PC-3 (cell line): ENCODE measurements around the gene BDNF. TPM values are rescaled to one million over a fixed set of nuclear protein-coding genes. Genes with fewer than 3 reads are reported as not detected.

Experiments
- ATAC-seq: fragments of 200-7000 bp; cut with Tn5 transposase; 2 replicates; pipeline ENCODE4 v1.9.1; 2020; ENCODE audit warnings: mild to moderate bottlenecking, moderate library complexity
- BruUV-seq: library from RNA; stranded (reverse); fragments of 400-500 nt; replicated peaks from 2 replicates; lab custom pipeline; 2021; lab: Mats Ljungman, UMichigan
- CTCF ChIA-PET: fragments of 300-600 bp; sonication (Branson Sonifier 250); formaldehyde crosslinking; loops from one replicate; lab custom pipeline; 2022; ENCODE audit warnings: antibody characterized with exemption; lab: Charles Lee
- POLR2A ChIA-PET: fragments of 300-600 bp; sonication (Branson Sonifier 250); formaldehyde crosslinking; loops from one replicate; lab custom pipeline; 2022; ENCODE audit warnings: antibody characterized with exemption; ENCODE audit not compliant: unreplicated experiment; lab: Charles Lee
- DNase-seq: peaks from one replicate; pipeline ENCODE4 v3.0.0-alpha.2; 2015
- H2AFZ ChIP-seq: fragments of 300-600 bp; sonication (generic); 2 replicates; pipeline ENCODE4 v1.6.0; 2016; ENCODE audit warnings: antibody characterized with exemption, low read length
- H3F3A ChIP-seq: fragments of 300-600 bp; sonication (generic); one replicate; pipeline ENCODE4 v1.6.0; 2017; ENCODE audit warnings: antibody characterized with exemption, low read length, control low read depth, mild to moderate bottlenecking; ENCODE audit not compliant: unreplicated experiment
- H3K27ac ChIP-seq: fragments of 300-600 bp; sonication (generic); 2 replicates; pipeline ENCODE4 v1.5.1; 2016; ENCODE audit warnings: mild to moderate bottlenecking, low read length
- H3K27me3 ChIP-seq: fragments of 300-600 bp; sonication (generic); 2 replicates; pipeline ENCODE4 v1.6.1; 2016; ENCODE audit warnings: low read length, mixed read lengths
- H3K36me3 ChIP-seq: fragments of 300-600 bp; sonication (generic); 2 replicates; pipeline ENCODE4 v1.6.1; 2016; ENCODE audit warnings: low read depth, mixed run types, low read length, mixed read lengths
- H3K4me1 ChIP-seq: fragments of 300-600 bp; sonication (generic); 2 replicates; pipeline ENCODE4 v1.5.1; 2016; ENCODE audit warnings: low read length; ENCODE audit not compliant: insufficient read depth
- H3K4me2 ChIP-seq: fragments of 300-600 bp; sonication (generic); 2 replicates; pipeline ENCODE4 v1.6.0; 2016; ENCODE audit warnings: low read length
- H3K4me3 ChIP-seq: fragments of 300-600 bp; sonication (generic); 2 replicates; pipeline ENCODE4 v1.5.1; 2016; ENCODE audit warnings: mild to moderate bottlenecking, low read length, mixed read lengths
- H3K79me2 ChIP-seq: fragments of 300-600 bp; sonication (generic); 2 replicates; pipeline ENCODE4 v1.6.1; 2017; ENCODE audit warnings: low read length, mixed read lengths
- H3K9ac ChIP-seq: fragments of 300-600 bp; sonication (generic); 2 replicates; pipeline ENCODE4 v1.6.0; 2016; ENCODE audit warnings: mild to moderate bottlenecking, low read length
- H3K9me2 ChIP-seq: fragments of 300-600 bp; sonication (generic); replicated peaks from 2 replicates; pipeline ENCODE4 v1.6.1; 2016; ENCODE audit warnings: mixed run types, low read length, mixed read lengths
- H3K9me3 ChIP-seq: fragments of 300-600 bp; sonication (generic); 2 replicates; pipeline ENCODE4 v1.6.1; 2016; ENCODE audit warnings: low read length, mixed read lengths
- H4K20me1 ChIP-seq: fragments of 300-600 bp; sonication (generic); 2 replicates; pipeline ENCODE4 v1.6.1; 2016; ENCODE audit warnings: low read length, mixed read lengths
- EZH2 ChIP-seq: fragments of 300-600 bp; sonication (generic); IDR thresholded peaks from one replicate; pipeline ENCODE4 v1.6.1; 2017; ENCODE audit warnings: antibody characterized with exemption, mild to moderate bottlenecking, low read length; ENCODE audit not compliant: unreplicated experiment
- EZH2phosphoT487 ChIP-seq: fragments of 300-600 bp; sonication (generic); IDR thresholded peaks from 2 replicates; pipeline ENCODE4 v1.6.1; 2018; ENCODE audit warnings: mild to moderate bottlenecking, antibody characterized with exemption, low read length, borderline replicate concordance
- intact Hi-C: fragments of 100-400 bp; cut with micrococcal nuclease; formaldehyde crosslinking; loops from 2 replicates; pipeline ENCODE4 v1.9.0; 2023
- total RNA-seq: library from RNA; depleted of rRNA; stranded (reverse); fragments of >200 nt; gene quantifications from 2 replicates; pipeline ENCODE4 v1.2.3, GENCODE V29; 2014
- TF ChIP-seq, protein P1 (sequence below): fragments of 300-600 bp; sonication (generic); conservative IDR thresholded peaks from 2 replicates; pipeline ENCODE4 v1.5.1; 2017; ENCODE audit warnings: antibody characterized with exemption, low read depth, mild to moderate bottlenecking, low read length

The BDNF gene
- total RNA-seq, 1 experiment from 2014 or later: 3.8 TPM

GRCh38 chr11:27718346-27718862, 18.1 kb upstream of the BDNF start:
- no peaks in the 10 kb centered on the region for H4K20me1 ChIP-seq
- intact Hi-C loops: loop anchor here (1.0 to 5.0 kb wide), 6 partner anchors 52 to 809 kb away; partner anchors contain the start of genes KIF18A and METTL15
- ATAC-seq: peak; percentile 86

DNA sequence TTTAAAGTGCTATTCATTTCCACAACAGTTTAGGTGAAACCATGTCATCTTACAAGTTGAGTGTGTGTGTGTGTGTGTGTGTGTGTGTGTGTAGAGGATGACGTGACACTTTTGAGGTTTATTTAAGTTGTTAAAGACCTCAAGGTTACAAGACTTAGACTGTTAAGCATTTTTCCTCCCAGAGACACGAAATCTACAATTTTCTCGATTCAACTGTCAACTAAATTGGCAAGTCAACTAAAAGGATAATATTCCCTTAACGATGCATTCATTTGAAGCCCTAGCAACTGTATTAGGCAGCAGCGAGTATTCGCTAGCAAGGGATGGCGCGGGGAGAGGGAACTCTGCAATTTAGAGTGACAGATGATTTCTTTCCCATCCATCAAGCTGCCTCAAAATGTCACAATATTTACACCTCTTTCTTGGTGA, 17.6 kb upstream of the BDNF start:
- no peaks in the 10 kb centered on the region for H3K79me2 ChIP-seq
- H3F3A ChIP-seq: no peaks in the 10 kb centered on the region
- H3K4me2 ChIP-seq: peak overlapping the region; percentile 100
- ChIA-PET CTCF (interaction anchor here (0.5 to 1.0 kb wide), 7 partner anchors 19 to 1040 kb away, joined by 3 to 5 read pairs (median 3); no protein-coding TSS in a partner anchor), POLR2A (interaction anchor here (0.6 to 1.1 kb wide), 6 partner anchors 105 to 1039 kb away, joined by 3 to 7 read pairs (median 4); no protein-coding TSS in a partner anchor)
- no peak overlapping the region for H3K27ac ChIP-seq
- peak overlapping the region; percentile 97 for H3K4me3 ChIP-seq
- peaks cover 6% of the 10 kb centered on the region; the same call in 1 of the 2 replicates for H3K4me1 ChIP-seq
- no TSS peak for BruUV-seq
- no peaks in the 10 kb centered on the region for H3K27me3 ChIP-seq
- H3K9ac ChIP-seq: no peak overlapping the region
- intact Hi-C loops: loop anchor here (1.0 to 5.0 kb wide), 7 partner anchors 17 to 809 kb away; partner anchors contain the start of genes KIF18A and METTL15
- ATAC-seq: no peak
- no peaks in the 10 kb centered on the region for H4K20me1 ChIP-seq
- H3K36me3 ChIP-seq: no peaks in the 10 kb centered on the region
- no peaks in the 10 kb centered on the region for H3K9me2 ChIP-seq
- no peaks in the 10 kb centered on the region for H3K9me3 ChIP-seq
- DNase-seq: no peak
- H2AFZ ChIP-seq: peak overlapping the region; percentile 100
- no peak for TF ChIP-seq EZH2
- no peak for TF ChIP-seq EZH2phosphoT487
- TF ChIP-seq, protein P1, sequence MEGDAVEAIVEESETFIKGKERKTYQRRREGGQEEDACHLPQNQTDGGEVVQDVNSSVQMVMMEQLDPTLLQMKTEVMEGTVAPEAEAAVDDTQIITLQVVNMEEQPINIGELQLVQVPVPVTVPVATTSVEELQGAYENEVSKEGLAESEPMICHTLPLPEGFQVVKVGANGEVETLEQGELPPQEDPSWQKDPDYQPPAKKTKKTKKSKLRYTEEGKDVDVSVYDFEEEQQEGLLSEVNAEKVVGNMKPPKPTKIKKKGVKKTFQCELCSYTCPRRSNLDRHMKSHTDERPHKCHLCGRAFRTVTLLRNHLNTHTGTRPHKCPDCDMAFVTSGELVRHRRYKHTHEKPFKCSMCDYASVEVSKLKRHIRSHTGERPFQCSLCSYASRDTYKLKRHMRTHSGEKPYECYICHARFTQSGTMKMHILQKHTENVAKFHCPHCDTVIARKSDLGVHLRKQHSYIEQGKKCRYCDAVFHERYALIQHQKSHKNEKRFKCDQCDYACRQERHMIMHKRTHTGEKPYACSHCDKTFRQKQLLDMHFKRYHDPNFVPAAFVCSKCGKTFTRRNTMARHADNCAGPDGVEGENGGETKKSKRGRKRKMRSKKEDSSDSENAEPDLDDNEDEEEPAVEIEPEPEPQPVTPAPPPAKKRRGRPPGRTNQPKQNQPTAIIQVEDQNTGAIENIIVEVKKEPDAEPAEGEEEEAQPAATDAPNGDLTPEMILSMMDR: no peak

More at GRCh38 chr11:27718346-27718862, 18.1 kb upstream of the BDNF start:
- no peaks in the 10 kb centered on the region for H3F3A ChIP-seq
- peak overlapping the region; percentile 100 for H2AFZ ChIP-seq
- no peaks in the 10 kb centered on the region for H3K79me2 ChIP-seq
- peak overlapping the region; percentile 65 for H3K9ac ChIP-seq
- H3K27ac ChIP-seq: peak overlapping the region; percentile 69
- CTCF ChIA-PET: interaction anchor here (0.6 to 0.7 kb wide), 6 partner anchors 19 to 1146 kb away, joined by 3 to 9 read pairs (median 5); no protein-coding TSS in a partner anchor
- peak overlapping the region; percentile 97 for H3K4me3 ChIP-seq
- POLR2A ChIA-PET: interaction anchor here (0.6 to 1.1 kb wide), 6 partner anchors 18 to 386 kb away, joined by 3 to 7 read pairs (median 4); partner anchors contain the start of gene BDNF
- TF ChIP-seq EZH2: no peak
- H3K9me3 ChIP-seq: no peaks in the 10 kb centered on the region
- peak; percentile 79 for DNase-seq
- H3K9me2 ChIP-seq: no peaks in the 10 kb centered on the region
- H3K36me3 ChIP-seq: no peaks in the 10 kb centered on the region
- BruUV-seq: no TSS peak
- no peaks in the 10 kb centered on the region for H3K27me3 ChIP-seq
- peak overlapping the region; percentile 100 for H3K4me2 ChIP-seq
- peaks cover 6% of the 10 kb centered on the region; the same call in 1 of the 2 replicates for H3K4me1 ChIP-seq

- Histone ChIP-seq H3K36me3 (no peaks in the 10 kb centered on the region), H3K4me2 (peak overlapping the region; percentile 100), H3K27ac (no peak overlapping the region), H2AFZ (no peak overlapping the region), H3K4me3 (peak overlapping the region; percentile 97; the same call in 1 of the 2 replicates), H3K9me3 (no peaks in the 10 kb centered on the region), H3K27me3 (no peaks in the 10 kb centered on the region), H3K9me2 (no peaks in the 10 kb centered on the region), H3K79me2 (no peaks in the 10 kb centered on the region), H3F3A (no peaks in the 10 kb centered on the region), H3K9ac (no peak overlapping the region), H4K20me1 (no peaks in the 10 kb centered on the region), H3K4me1 (peaks cover 6% of the 10 kb centered on the region; the same call in 1 of the 2 replicates)
- intact Hi-C loops: loop anchor here (1.0 to 5.0 kb wide), 5 partner anchors 16 to 810 kb away; partner anchors contain the start of genes KIF18A and METTL15
- CTCF ChIA-PET: interaction anchor here (0.5 to 1.2 kb wide), 11 partner anchors 17 to 1040 kb away, joined by 3 to 5 read pairs (median 3); partner anchors contain the start of genes BDNF and KIF18A
- POLR2A ChIA-PET: interaction anchor here (0.6 kb wide), 1 partner anchor 1040 kb away, joined by 3 read pairs; no protein-coding TSS in a partner anchor
- TF ChIP-seq, protein P1: peak; percentile 48
- no peak for TF ChIP-seq EZH2phosphoT487
- BruUV-seq: no TSS peak
- ATAC-seq (no peak), DNase-seq (peak; percentile 50)
Observed at GRCh38 chr11:27717377-27717776, 17.1 kb upstream of the BDNF start.
